H1 (cell line): Measurements from ENCODE around the gene CAP2. TPM values are rescaled to one million over a fixed set of nuclear protein-coding genes. Genes with fewer than 3 reads are reported as not detected.

Source experiments
- POLR2AphosphoS5 ChIP-seq: IDR thresholded peaks from 2 replicates; pipeline ENCODE4 v1.6.1; 2011; ENCODE audit warnings: low read depth, low read length
- polyA plus RNA-seq, 7 experiments: library from polyadenylated mRNA; depleted of rRNA in 3 of 7; stranded (reverse) in 5 of 7; unstranded in 2 of 7; fragments of >200 nt in 5 of 7; fragments of 200-250 nt in 2 of 7; gene quantifications; 1 replicate in 5 of 7; 2 replicates in 1 of 7; 4 replicates in 1 of 7; pipeline versions ENCODE4 v1.2.1 to v1.2.3, GENCODE V29; 2011 to 2013; ENCODE audit warnings: missing spikeins in 2 of 7, mixed read lengths in 2 of 7
- total RNA-seq: library from RNA; stranded (reverse); fragmentation: NEBNext Ultra II Directional; extraction: Animal tissue kit (Norgen Biotek cat#: 25700); gene quantifications from 2 replicates; pipeline ENCODE4 v1.2.1, GENCODE V29; 2021

The CAP2 gene
- total and polyA plus RNA-seq, 2 of the 8 experiments (the other 6 are each of a cell fraction or from before 2014, with no cell fraction given) = 7.2 to 10.0 TPM

DNA sequence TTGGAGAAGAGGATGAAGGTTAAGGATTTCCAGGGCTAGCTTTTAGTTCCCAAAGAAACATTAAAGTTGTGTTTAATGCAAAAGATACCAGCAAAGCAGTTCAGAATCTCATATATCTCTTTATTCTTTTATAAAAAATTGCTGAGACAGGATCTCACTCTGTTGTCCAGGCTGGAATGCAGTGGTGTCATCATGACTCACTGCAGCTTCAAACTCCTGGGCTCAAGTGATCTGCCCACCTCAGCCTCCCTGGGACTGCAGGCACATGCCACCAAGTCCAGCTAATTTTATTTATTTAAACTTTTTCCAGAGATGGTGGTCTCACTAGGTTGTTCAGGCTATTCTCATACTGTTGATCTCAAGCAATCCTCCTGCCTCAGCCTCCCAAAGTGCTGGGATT lies 41.1 kb upstream of the CAP2 start (continued):
- no peak for TF ChIP-seq POLR2AphosphoS5
- TF ChIP-seq, all 59 proteins: peak for 0
